ENCODE measurements around the gene PPP1R13B. TPM values are rescaled to one million over a fixed set of nuclear protein-coding genes. Genes with fewer than 3 reads are reported as not detected.

PPP1R13B gene
- total RNA-seq, 3 donors from 2014 or later = 6.4 to 21.8 (median 18.4) TPM

DNA sequence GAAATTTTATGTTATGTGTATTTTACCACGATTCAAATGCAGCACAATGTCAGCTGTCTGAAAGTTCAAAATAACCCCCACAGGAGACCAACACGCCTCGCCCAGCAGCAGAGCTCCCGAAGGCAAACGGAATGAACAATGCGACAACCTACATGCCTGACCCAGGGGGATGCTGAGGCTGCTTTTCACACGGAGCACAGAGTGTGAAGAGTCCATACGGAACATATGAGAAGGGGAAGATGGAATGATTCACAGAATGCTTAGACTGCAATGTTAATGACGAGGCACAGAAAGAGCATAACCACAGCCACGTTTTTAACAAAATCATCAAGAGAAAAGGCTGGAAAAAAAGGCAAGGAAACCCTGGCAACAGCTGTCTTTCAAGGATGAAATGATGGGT is 109.2 kb downstream of the PPP1R13B start:
- Histone ChIP-seq H3K36me3 (no peaks in the 10 kb centered on the region), H3K27me3 (no peaks in the 10 kb centered on the region), H3K9me3 (no peaks in the 10 kb centered on the region), H3K27ac (peak overlapping the region in 1 of 2 donors; percentile 92), H3K4me1 (peaks cover 16 to 25% of the 10 kb centered on the region in 2 donors), H3K4me3 (no peak overlapping the region)
- intact Hi-C loops (cut with DNase I; ENCODE audit: low total_unique reads) = no loop called here
- DNase-seq (ENCODE audit: low spot score in 2 of 2) = no peak
- TF ChIP-seq POLR2AphosphoS5 (IDR thresholded peaks at IDR 0.05) (no peak), POLR2A (IDR thresholded peaks at IDR 0.05) (no peak)
- TF ChIP-seq, protein P1, sequence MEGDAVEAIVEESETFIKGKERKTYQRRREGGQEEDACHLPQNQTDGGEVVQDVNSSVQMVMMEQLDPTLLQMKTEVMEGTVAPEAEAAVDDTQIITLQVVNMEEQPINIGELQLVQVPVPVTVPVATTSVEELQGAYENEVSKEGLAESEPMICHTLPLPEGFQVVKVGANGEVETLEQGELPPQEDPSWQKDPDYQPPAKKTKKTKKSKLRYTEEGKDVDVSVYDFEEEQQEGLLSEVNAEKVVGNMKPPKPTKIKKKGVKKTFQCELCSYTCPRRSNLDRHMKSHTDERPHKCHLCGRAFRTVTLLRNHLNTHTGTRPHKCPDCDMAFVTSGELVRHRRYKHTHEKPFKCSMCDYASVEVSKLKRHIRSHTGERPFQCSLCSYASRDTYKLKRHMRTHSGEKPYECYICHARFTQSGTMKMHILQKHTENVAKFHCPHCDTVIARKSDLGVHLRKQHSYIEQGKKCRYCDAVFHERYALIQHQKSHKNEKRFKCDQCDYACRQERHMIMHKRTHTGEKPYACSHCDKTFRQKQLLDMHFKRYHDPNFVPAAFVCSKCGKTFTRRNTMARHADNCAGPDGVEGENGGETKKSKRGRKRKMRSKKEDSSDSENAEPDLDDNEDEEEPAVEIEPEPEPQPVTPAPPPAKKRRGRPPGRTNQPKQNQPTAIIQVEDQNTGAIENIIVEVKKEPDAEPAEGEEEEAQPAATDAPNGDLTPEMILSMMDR (IDR thresholded peaks at IDR 0.05) = no peak

DNA sequence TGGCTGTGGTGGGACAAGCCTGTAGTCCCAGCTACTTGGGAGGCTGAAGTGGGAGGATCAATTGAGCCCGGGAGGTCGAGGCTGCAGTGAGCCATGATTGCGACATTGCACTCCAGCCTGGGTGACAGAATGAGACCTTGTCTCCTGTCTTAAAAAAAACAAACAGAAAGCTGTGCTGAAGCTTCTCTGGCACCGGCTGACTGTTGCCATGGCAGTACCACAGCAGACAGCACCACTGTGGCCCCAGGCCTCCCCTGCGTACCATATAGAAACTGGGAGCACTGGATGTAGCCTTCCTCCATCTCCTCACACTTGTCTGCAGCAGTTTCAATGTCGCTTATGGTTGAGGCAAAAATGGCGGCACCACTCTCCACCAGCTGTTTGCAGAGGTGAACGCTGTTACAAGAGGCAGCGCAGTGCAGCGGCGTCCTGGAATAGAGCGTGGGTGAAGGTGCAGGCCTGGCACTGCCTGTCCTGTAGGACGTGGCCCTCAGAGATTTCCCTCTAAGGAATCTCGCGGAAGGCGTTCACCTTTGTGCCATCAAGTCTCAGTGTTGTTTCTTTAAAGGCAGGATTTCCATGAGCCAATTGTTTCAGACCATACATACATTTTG is 109.8 kb downstream of the PPP1R13B start:
- Histone ChIP-seq H3K27ac (peak overlapping the region; percentile 92 to 96), H3K27me3 (no peaks in the 10 kb centered on the region), H3K9me3 (no peaks in the 10 kb centered on the region), H3K36me3 (no peaks in the 10 kb centered on the region), H3K4me1 (peaks cover 16 to 25% of the 10 kb centered on the region in 2 donors), H3K4me3 (no peak overlapping the region)
- TF ChIP-seq POLR2A (IDR thresholded peaks at IDR 0.05) = no peak
- TF ChIP-seq, protein P1 (IDR thresholded peaks at IDR 0.05) = no peak
- no peak for TF ChIP-seq POLR2AphosphoS5 (IDR thresholded peaks at IDR 0.05)
- intact Hi-C loops (cut with DNase I; ENCODE audit: low total_unique reads) = no loop called here
- DNase-seq (ENCODE audit: low spot score in 2 of 2) = peak; percentile 55 to 73

DNA sequence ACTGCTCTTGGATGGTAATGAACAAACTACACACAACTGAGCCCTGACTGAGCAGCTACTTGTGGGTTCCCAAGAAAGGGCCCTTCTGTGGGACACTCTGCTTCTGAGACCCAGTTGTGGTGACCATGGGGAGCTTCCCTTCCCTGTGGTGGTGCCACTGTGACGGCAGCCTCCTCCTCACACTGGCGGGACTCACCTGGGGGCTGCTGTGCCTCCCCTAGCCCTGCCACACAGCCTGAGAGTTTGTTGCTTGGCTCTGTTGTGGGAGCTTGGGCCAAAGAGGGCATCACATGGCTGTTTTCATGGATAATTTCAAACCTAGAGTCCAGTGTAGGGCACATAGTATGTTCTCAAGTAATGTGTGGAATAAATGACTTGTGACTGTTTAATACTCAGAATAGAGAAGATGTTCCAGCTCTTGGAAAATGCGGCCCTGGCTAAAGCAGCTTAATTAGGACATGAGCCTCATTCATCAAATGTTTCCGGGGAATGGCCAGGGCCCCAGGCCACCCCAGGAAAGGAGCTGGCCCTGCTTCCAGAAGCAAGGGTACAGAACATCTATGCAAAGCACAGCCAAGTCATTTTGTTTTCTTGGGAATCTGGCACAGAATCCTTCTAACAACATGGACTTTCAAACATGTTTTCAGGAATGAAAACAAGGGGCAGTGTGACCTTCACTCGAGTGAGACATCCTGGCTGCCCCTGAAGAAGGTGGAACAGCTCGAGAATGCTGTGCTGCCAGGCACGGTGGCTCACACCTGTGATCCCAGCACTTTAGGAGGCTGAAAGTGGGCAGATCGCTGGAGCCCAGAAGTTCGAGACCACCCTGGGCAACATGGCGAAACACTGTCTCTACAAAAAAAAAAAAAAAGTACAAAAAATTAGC is 110.6 kb downstream of the PPP1R13B start:
- H3K9me3 ChIP-seq = no peaks in the 10 kb centered on the region
- no peaks in the 10 kb centered on the region for H3K27me3 ChIP-seq
- intact Hi-C loops (cut with DNase I; ENCODE audit: low total_unique reads) = no loop called here
- peak overlapping the region in 1 of 3 donors; percentile 9 for H3K4me3 ChIP-seq
- peaks cover 16 to 25% of the 10 kb centered on the region in 2 donors for H3K4me1 ChIP-seq
- H3K36me3 ChIP-seq = no peaks in the 10 kb centered on the region
- peak overlapping the region; percentile 92 to 96 for H3K27ac ChIP-seq
- TF ChIP-seq POLR2A (IDR thresholded peaks at IDR 0.05) = no peak
- TF ChIP-seq POLR2AphosphoS5 (IDR thresholded peaks at IDR 0.05) = peak in 2 of 3 donors; percentile 23 to 40
- DNase-seq (ENCODE audit: low spot score in 2 of 2) = peak in 1 of 2 donors; percentile 86

DNA sequence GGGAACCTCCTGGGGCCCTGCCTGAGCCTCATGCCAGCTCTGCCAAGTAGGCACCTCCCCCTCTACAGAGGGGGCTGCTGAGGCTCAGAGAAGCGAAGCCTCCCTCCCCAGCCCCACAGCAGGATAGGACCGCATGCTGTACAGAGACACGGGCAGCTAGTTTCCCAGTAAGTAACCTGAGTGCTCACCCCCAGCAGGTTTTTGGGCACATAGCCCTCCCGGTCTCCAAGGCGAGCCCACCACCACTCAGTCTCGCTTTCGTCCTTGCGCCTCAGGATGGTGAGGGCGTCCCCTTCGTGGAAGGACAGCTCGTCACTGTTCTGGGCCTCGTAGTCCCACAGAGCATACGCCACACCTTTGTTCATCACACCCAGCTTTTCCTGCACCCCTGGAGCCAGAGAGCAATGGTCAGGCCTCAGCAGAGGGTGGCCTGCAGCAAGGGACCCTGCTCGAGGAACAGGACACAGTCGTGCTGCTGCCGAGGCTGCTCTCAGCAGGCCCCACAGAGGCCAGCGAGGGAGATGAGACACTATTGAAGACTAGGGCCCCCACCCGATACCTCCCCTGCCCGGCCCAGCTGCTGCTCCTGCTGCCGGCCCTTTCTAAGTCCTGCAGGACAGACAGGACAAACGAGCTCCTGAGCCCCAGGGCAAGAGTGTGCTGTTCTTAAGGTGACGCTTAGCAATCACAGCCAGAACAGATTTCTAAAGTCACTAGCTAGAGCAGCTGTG is 111.4 kb downstream of the PPP1R13B start:
- DNase-seq (ENCODE audit: low spot score in 2 of 2) = peak; percentile 79 to 84

DNA sequence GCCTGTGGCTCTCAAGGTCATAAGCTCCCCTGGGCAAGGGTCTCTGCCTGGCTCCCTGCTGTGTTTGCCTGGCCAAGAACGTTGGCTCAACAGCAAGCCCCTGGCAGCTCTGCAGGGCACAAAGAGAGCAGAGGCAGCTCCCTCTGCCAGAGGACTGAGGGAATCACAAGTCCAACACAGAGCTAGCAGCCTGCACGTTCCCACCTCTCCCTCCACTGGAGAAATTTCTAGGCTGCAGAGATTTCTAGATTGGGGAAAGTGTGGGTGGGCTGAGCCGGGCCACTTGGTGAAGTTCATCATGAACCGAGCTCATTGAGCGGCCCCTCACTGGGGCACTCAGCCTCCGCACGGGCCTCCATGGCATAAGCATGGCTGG is 111.9 kb downstream of the PPP1R13B start:
- peak overlapping the region; percentile 92 to 96 for H3K27ac ChIP-seq
- no peaks in the 10 kb centered on the region for H3K27me3 ChIP-seq
- TF ChIP-seq POLR2A (IDR thresholded peaks at IDR 0.05) (no peak), POLR2AphosphoS5 (IDR thresholded peaks at IDR 0.05) (no peak)
- TF ChIP-seq, protein P1 (IDR thresholded peaks at IDR 0.05) = no peak
- peaks cover 16 to 25% of the 10 kb centered on the region in 2 donors for H3K4me1 ChIP-seq
- H3K9me3 ChIP-seq = no peaks in the 10 kb centered on the region
- intact Hi-C loops (cut with DNase I; ENCODE audit: low total_unique reads) = no loop called here
- DNase-seq (ENCODE audit: low spot score in 2 of 2) = no peak
- no peaks in the 10 kb centered on the region for H3K36me3 ChIP-seq
- H3K4me3 ChIP-seq = no peak overlapping the region

More for the DNA sequence above, 111.4 kb downstream of the PPP1R13B start:
- Histone ChIP-seq H3K36me3 (no peaks in the 10 kb centered on the region), H3K4me1 (peaks cover 16 to 25% of the 10 kb centered on the region in 2 donors), H3K27ac (peak overlapping the region; percentile 92 to 96), H3K9me3 (no peaks in the 10 kb centered on the region), H3K4me3 (peak overlapping the region in 1 of 3 donors; percentile 9), H3K27me3 (no peaks in the 10 kb centered on the region)
- TF ChIP-seq, protein P1 (IDR thresholded peaks at IDR 0.05) = no peak
- TF ChIP-seq POLR2A (IDR thresholded peaks at IDR 0.05) (no peak), POLR2AphosphoS5 (IDR thresholded peaks at IDR 0.05) (peak in 1 of 3 donors; percentile 63)
- intact Hi-C loops (cut with DNase I; ENCODE audit: low total_unique reads) = no loop called here

Measured in breast epithelium (tissue), 4 donors.